ENCODE measurements around the gene MAP2K7.

The MAP2K7 gene

GRCh38 chr19:7918615-7919421, 15.1 kb downstream of the MAP2K7 start:
- no peak for DNase-seq (ENCODE audit: low read depth in 3 of 3)

- peak; percentile 91 to 98 (median 95) for DNase-seq (ENCODE audit: low read depth in 3 of 3)
Measured at GRCh38 chr19:7919610-7920518, 16.2 kb downstream of the MAP2K7 start, which contains the start of gene SNAPC2. Gene SNAPC2, plus strand, starts transcription at chr19:7920338. Its CDS starts 29 bp downstream, at chr19:7920367.

- peak; percentile 99 to 100 (median 100) for DNase-seq (ENCODE audit: low read depth in 3 of 3)
Measured at GRCh38 chr19:7920519-7921301, 17.0 kb downstream of the MAP2K7 start.

DNA sequence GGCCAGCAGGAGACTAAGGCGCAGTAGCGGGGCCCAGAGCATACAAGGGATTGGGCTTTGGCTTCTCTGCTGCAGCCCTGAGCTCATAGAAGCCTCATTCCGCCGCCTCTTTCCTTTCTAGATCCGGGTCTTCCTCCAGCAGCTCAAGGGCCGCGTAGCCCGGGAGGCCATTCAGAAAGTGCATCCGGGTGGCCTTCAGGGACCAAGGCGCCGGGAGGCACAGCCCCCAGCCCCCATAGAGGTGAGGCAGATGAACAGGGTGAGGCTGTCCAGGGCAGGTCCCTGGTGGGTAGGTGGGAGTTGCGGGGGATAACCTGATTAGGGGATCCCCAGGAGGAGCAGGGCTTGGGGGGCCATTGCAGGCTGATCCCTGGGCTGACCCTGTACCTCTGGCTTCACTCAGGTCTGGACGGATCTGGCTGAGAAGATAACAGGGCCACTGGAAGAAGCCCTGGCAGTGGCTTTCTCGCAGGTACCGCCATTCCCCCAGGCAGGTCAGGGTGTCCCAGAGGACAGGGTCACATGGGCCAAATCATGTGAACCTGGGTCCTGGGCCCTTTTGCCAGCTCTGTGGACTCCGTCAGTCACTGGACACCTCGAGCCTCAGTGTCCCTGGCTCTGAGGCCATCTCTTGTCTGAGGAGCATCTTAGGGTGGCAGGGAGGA, 17.8 kb downstream of the MAP2K7 start:
- DNase-seq (ENCODE audit: low read depth in 3 of 3), result no peak

- DNase-seq (ENCODE audit: low read depth in 3 of 3), result no peak
Measured at GRCh38 chr19:7921967-7922835, 18.5 kb downstream of the MAP2K7 start.

DNA sequence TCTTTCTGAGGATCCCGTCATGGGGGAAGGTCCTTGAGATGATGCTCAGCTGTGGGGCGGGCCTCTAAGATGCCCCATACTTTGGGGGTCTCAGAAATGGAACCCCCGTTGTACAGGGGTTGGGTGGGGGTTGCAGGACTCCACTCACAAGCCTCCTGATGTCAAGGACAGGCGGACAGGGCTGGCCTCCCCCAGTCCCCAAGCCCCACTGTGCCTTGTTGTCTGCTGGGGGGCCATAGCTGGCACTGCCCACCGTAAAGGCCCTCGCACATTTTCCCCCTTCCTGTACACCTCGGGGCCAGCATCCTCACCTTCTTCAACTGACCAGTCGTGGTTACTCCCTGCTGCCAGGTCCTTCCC, 19.1 kb downstream of the MAP2K7 start:
- DNase-seq (ENCODE audit: low read depth in 3 of 3), result no peak

DNA sequence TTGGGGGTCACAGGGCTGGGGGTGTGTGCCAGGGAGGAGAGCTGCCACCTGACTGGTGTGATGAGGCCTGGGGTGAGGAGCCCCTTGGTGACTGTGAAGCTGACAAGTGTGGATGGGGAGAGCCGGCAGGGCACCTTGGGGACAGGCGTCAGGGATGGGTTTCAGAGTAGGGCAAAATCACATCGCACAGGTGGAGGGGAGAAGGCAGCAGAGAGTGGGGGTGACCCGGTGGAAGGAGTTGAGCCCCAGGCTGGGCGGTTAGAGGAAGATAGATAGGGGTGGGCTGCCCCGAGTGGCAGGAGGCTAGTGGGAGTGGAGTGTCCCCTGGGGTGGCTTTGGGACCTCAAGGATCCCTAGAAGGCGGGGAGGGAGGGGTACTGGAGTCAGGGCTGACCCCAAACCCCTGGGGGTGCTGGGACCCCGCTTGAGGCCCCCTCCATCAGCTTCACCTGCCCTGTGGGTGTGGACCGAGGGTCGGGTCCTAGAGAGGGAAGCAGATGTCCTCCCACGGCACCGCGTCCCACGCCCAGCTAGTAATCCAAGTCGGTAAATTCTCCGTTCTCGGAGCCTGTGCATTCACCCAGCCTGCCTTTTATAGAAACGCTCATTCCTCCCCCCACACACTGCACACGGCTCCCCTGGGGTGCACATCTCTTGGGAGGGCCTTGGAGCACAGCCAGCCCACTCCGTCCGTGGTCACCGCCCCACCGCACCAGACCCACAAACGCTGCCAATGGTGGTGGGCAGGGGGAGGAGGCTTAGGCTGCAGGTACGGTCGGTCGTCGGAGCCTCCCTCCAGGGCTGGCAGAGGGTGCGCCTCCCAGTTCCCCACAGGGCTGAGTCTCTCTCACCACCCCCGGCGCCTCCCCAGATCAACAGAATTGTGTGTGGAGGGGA, 19.9 kb downstream of the MAP2K7 start:
- no peak for DNase-seq (ENCODE audit: low read depth in 3 of 3)

DNA sequence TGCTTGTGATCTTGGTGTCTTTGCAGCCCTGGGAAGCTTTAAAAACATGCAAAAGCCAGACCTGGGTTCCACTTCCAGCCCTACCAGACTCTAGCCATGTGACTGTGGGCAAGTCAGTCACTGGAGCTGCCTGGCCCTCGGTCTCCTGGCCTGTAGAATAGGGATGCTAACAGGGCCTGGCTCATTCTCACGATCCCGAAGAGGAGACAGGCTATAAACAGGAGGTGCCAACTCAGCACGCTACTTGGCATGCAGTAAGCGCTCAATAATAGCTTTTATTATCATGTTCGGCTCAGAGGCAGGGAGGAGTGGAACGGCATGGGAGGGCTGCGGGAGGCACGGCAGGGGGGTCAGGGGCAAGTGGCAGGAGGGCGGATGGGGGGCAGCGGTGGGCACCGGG, 20.6 kb downstream of the MAP2K7 start:
- DNase-seq (ENCODE audit: low read depth in 3 of 3), result no peak

DNA sequence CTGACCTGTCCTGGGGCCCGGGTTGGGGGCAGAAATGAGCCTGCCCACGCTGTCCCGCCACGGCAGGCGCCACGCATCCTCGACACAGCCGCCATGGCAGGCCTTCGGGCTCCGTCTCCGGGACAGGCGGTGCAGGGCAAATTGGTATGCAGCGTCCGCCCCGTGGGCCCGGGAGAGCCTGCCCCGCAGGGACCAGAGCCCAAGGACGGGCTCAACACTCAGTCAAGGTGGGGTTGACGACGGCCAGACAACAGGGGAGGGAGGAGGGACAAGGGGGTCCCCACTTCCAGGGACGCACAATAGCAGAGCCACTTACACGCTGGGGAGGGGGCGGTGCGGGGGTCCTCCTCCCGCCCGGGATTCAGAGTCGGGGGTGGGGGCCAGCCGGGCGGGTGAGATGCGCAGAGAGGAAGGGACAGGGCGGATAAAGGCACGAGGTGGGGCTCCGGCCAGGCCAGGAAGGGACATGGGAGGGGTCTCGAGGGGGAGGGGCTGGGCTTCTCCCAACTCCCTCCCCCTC, 21.0 kb downstream of the MAP2K7 start:
- DNase-seq (ENCODE audit: low read depth in 3 of 3), result no peak

DNA sequence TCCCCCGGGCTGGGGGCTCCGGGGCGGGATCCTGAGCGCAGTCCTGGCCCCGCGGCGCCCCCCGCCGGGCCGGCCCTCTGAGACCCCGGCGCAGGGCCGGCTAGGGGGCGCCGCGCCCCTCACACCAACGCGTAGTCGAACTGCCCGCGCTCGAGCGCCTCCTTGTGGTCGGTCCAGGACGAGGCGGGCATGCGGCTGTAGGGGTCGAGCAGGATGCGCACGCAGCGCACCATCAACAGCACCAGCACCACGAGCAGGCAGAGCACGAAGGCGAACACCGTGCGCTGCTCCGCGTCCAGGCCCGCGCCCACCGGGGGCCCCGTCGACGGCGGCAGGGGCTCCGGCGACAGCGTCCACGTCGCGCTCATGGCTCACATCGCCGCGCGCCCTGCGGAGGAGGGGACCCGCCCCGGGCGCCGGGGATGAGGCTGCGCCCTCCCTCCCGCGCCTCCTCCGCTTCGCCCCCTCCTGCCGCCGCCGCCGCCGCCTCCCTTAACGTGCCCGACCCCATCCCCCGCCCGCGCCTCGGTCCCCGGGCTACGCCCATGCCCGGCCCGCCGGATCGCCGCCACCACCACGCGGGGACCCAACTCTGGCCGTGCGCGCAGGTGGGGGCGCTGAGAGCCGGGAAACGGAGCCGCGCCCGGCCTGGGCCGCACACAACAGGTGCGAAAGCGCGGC, 21.6 kb downstream of the MAP2K7 start:
- DNase-seq (ENCODE audit: low read depth in 3 of 3), result peak; percentile 62 to 63 (median 63)

- DNase-seq (ENCODE audit: low read depth in 3 of 3), result peak; percentile 61 to 73 (median 72)
Measured at GRCh38 chr19:7926021-7926726, 22.5 kb downstream of the MAP2K7 start, which contains the start of gene CTXN1. Gene CTXN1, minus strand, starts transcription at chr19:7926135. Its CDS starts 597 bp downstream, at chr19:7925538.

DNA sequence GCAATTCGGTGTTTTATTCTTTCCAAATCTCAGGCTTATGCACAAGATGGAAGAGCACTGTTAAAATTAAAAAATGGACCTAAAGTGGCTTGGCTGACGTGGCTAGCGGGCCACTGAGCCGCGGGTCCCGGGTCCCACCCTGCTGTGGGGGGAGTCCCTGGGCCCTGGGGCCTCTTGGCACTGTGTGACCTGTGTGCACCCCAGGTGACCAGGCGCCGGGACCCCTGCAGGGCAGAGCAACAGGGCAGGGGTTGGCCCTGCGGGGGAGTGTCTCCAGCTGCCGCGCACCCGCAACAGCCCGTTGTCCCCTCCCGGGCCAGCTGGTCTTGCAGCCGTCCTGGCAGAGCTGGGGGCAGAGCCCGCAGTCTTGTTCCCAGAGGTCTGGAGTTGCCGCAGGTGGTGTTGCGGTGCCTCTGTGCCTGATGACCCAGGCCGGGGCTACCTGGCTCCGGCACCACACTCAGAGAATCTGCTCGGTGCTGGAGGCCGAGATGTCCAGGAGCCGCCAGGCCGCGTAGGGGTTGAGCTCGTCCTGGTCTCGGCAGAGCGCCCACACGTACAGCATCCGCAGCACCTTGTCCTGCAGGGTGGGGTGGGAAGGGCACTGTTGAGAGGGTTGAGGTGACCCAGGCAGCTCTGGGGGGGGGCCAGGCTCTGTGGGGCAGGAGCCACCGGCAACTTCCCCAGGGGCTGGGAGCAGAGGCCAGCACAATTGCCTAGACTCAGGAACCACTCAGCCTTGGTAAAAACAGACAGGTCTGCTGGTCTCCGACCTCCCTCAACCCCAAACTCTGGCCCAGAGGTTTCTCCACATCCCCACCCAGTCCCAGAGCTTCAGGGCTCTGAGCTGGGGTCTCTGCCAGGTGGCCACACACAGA, 23.3 kb downstream of the MAP2K7 start:
- no peak for DNase-seq (ENCODE audit: low read depth in 3 of 3)

DNA sequence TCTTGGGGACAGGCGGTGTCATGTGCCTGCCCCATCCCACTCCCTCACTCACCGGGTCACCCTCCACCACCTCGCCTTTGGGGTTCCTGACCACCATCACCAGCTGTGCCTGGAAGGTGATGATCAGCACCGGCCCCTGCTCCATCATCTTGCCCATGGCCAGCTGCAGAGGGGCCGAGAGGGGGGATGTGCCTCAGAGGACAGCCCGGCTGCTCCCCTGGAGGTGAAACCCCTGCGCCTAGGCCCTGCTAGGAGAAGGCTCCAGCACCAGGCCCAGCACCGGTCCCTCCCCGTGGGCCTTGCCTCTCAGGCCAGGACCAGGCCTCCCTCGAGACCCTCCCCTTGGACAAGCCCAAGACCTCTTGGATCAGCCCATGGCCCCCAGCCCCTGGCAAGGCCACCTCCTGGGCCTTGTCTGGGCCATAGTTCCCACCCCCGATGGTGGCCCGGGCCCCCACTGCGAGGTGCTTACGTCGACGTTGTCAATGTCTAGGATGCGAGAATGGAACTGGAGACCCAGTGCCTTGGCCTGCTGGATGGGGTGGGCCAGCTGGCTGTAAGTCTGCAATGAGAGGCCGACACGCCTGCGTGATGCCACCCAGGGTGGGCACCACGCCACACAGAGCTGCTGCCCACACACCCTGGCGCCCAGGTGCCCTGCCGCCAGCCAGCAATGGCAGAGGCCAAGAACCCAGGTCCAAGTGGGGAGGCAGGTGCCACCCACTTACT, 24.1 kb downstream of the MAP2K7 start:
- no peak for DNase-seq (ENCODE audit: low read depth in 3 of 3)

DNA sequence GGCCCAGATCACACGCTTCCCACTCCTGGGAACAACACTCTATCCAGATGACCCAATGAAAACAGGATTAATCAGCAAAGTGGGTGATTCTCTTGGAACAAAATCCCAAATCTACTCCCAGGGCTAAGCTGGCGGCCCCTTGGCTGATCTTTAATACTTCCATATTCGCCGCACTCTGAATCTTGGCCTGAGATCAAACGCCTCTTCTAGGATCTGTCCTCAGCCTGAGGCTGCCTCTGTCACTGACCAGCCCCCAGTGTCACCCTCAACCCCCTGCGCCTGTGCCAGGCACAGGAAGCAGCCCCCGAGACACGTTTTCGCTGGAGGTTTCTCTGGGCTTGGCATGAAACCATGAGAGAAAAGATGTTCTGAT, 24.6 kb downstream of the MAP2K7 start:
- DNase-seq (ENCODE audit: low read depth in 3 of 3), result no peak

GRCh38 chr19:7928741-7929701, 25.3 kb downstream of the MAP2K7 start:
- peak in 1 of 3 experiments; percentile 36 for DNase-seq (ENCODE audit: low read depth in 3 of 3)
